Skin epidermis (tissue), 12 donors: ENCODE data around the gene IL17RA.

Experiments
- H3K27ac ChIP-seq, 21 experiments: fragments of 200-600 bp; sonication (generic) in 11 of 21; one replicate each; pipeline ENCODE4 v1.5.0; 2020; ENCODE audit warnings: mild to moderate bottlenecking in 3 of 21, inconsistent platforms in 2 of 21, moderate library complexity in 2 of 21
- H3K4me3 ChIP-seq, 7 experiments: fragments of 200-600 bp; sonication (generic) in 2 of 7; one replicate each; pipeline ENCODE4 v1.5.0; 2020; ENCODE audit warnings: inconsistent platforms in 2 of 7, mild to moderate bottlenecking in 2 of 7, moderate library complexity in 1 of 7

Gene IL17RA

GRCh38 chr22:17117400-17117799 is 32.6 kb downstream of the IL17RA start:
- Histone ChIP-seq H3K27ac (peak overlapping the region in 4 of 21 experiments; percentile 25 to 50 (median 34)), H3K4me3 (no peak overlapping the region)

DNA sequence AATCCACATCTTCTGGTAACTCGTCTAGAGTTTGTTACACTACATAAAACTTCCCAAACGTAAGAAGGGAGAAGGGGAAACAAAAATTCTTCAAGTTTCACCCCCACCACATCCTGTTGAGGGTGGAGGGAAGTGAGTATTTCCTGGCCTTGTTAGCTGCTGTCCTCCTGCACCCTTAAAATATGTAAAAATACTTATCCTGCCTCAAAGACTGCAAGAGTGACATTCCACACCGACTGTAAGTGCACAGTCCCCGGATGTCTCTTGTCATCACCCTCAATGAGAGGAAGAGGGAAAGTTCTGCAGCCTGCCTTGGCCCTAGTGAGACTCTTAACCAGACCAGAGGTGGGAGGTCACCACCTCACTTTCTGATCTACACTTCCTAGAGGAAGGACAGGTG is 33.1 kb downstream of the IL17RA start:
- Histone ChIP-seq H3K27ac (peak overlapping the region in 2 of 21 experiments; percentile 31 to 36), H3K4me3 (no peak overlapping the region)

DNA sequence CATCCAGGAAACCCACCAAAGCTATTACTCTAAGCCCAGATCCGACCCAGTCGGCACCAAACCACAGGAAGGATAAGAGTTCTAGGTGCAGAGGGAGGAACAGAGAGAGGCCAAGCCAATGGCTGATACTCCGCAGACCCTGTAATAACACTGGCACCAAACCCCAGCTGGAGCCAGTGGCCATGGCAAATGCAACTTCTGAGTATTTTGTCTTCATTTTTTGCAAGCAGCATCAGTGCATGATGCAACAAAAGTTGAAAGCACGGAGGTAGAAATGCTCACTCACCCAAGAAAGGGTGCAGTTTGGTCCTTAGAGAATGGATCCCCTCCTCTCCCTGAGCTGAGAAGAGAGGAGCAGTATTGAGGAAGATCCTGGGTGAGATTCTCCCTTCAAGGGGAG is 33.5 kb downstream of the IL17RA start:
- Histone ChIP-seq H3K27ac (peak overlapping the region in 2 of 21 experiments; percentile 31 to 36), H3K4me3 (no peak overlapping the region)

DNA sequence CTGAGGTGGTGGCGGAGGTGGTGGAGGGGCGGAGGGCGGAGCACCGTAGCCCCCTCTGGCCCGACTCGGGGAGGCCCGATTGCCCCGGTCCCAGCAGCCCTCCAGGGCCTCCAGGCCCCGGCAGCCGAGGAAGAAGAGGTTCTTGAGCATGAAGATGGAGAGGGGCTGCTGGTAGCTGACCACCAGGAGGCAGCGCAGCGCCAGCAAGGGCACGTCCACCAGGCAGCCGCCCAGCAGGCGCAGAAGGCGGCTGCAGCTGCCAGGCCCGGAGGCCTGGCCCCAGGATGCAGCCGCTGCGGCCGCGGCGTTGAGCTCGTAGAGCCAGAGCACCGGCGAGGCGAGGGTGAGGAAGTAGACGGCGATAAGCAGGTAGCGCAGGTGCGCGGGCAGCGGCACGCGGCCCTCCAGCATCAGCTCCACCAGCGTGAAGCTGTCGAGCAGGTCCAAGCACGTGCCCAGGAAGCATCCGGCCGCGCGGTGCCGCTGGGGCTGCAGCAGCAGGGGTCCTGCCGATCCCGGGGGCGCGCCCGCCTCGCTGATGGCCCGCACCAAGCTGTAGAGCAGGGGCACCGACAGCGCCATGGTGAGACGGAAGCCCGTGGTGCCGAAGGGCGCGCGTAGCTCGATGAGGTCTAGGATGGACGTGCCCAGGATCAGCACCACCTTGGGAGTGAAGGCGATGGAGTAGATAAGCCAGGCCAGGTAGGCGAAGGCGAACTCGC is 34.8 kb downstream of the IL17RA start:
- no peak overlapping the region for H3K27ac ChIP-seq
- H3K4me3 ChIP-seq: no peak overlapping the region

DNA sequence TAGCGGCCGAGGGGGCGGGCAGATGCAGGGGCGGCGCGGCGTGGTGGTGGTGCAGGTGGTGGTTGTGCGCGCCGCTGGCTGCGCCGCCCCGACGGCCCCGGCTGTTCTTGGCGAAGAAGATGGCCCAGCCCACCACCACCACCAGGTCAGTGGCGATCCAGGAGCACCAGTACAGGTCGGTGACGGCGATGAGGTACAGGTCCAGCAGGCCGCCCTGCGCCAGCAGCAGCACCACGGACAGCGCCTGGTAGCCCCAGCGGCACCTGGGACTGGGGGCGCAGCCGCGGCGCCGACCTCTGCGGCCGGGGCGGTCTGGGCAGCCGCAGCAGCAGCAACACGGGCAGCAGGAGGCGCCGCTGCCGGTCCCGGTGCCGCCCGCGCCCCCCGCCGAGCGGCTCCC is 35.5 kb downstream of the IL17RA start:
- peak overlapping the region in 5 of 7 experiments; percentile 33 to 63 (median 57) for H3K4me3 ChIP-seq
- no peak overlapping the region for H3K27ac ChIP-seq

DNA sequence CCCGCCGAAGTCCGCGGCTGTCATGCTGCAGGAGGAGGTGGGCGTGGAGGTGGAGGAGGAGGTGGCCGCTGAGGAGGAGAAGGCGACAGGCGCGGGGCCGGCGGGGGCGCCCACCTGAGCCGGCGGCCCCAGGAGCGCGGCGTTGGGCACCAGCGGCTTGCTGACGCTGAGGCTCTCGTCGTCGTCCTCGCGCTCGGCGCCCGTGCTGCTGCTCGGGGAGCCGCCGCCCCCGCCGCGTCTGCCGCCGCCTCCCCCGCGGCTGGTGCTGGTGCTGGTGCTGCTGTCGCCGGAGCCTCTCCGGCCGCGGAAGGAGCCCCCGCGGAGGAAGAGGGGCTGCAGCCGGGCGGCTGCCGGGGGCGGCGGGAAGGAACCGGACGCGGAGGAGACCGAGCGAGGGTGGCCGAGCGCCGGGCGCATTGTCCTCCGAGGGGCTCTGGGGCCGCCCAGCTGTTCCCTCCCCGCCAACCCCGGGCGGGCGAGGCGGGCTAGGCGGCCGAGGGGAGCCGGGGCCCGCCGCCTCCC is 36.0 kb downstream of the IL17RA start:
- H3K4me3 ChIP-seq: peak overlapping the region; percentile 33 to 63 (median 45)
- H3K27ac ChIP-seq: peak overlapping the region in 1 of 21 experiments; percentile 30

GRCh38 chr22:17121233-17122195 is 36.7 kb downstream of the IL17RA start, which contains the start of gene TMEM121B:
Gene TMEM121B (minus strand): TSS chr22:17121360. CDS start chr22:17121127, 233 bp downstream.
- Histone ChIP-seq H3K4me3 (peak within 1 kb of the TSS; percentile 33 to 63 (median 45)), H3K27ac (peak within 1 kb of the TSS in 1 of 21 experiments; percentile 30)

DNA sequence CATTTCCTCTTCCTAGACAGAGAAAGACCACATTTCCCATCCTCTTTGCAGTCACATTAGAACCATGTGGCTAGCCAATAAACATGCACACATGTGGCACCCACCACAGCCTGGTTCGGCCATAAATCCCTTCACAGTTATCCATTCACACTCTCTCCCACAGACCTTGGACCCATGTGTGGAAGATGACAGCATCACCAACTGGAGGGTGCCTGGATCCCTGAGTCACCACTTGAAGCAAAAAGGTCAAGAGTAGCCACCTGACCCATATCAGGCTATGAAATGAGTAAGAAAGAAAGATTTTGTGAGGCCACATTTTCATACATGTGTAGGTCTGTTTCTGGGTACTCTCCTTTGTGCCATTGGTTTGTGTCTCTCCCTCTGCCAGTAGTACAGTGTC is 45.4 kb downstream of the IL17RA start:
- H3K27ac ChIP-seq: no peak overlapping the region
- no peak overlapping the region for H3K4me3 ChIP-seq

DNA sequence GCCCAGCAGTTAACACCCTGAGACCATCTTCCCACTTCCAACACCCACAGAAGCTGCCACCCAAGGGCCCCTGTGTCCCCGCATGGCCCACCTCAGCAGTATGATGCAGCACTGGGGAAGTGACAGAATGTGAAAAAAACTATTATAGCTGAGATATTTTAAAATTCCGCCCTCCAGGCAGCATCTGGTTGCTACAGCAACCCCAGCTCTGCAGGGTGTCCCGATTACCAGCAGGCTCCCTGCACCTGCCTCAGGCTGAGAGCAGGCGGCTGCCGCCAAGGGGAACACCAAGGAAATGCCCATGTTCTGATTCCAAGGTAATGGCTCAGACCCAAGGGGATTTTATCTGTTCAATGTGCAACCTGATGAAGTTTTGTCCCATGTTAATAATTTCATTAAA is 46.9 kb downstream of the IL17RA start:
- no peak overlapping the region for H3K27ac ChIP-seq
- no peak overlapping the region for H3K4me3 ChIP-seq

DNA sequence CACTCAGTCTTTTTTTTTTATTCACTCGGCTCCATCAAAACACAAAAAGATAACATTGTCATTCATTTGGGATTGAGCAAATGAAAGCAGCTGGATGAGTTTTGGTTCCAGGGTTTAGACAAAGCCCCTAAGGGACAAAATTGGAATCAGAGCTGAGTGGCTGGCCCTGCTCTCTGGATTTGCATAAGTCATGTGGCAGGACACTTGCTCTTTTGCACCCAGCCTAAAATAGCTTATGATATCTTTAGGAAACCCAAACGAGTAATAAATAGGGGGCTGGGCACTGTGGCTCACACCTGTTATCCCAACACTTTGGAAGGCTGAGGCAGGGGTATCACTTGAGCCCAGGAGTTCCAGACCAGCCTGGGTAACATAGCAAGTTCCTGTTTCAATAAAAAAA is 47.3 kb downstream of the IL17RA start:
- H3K4me3 ChIP-seq: no peak overlapping the region
- no peak overlapping the region for H3K27ac ChIP-seq

DNA sequence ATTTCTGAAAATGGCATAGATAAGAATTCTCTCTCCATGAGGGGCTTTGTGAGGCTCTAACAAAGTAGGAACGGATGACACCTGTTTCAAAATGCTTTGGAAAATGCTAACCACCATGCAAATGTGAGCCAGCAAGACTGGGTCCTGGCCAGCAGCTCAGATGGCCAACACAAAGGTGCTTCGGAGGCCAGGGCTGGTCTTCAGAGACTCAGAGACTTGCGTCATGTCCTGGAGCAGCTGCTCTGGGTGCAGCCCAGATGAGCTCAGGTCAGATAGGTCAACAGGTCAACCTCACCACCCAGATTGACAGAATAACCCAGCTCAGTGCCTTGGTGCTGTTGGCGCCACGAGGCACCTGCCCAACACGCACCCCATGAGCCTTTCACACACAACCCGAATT is 48.3 kb downstream of the IL17RA start:
- no peak overlapping the region for H3K4me3 ChIP-seq
- H3K27ac ChIP-seq: no peak overlapping the region

GRCh38 chr22:17135153-17135760 is 50.5 kb downstream of the IL17RA start:
- Histone ChIP-seq H3K4me3 (no peak overlapping the region), H3K27ac (no peak overlapping the region)

DNA sequence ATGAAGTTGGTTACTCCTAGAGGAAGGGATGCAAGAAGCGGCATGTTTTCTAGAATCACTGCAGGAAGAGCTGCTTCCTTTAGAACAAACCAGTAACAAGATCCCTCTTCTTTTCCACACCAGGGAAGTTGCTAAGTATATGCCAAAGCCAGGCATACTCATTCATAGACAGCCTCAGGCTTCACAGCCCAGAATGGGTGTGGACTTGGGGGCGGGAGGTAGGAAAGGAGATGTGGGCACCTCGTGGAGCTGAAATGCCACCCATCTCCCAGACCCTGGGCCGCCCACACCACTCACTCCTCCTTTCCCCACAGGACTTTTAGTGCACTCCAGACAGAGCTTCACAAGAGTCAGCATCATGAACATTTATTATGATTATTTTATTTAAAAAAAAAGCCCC is 52.4 kb downstream of the IL17RA start:
- Histone ChIP-seq H3K27ac (no peak overlapping the region), H3K4me3 (no peak overlapping the region)

GRCh38 chr22:17137861-17138425 is 53.1 kb downstream of the IL17RA start:
- Histone ChIP-seq H3K27ac (no peak overlapping the region), H3K4me3 (no peak overlapping the region)

DNA sequence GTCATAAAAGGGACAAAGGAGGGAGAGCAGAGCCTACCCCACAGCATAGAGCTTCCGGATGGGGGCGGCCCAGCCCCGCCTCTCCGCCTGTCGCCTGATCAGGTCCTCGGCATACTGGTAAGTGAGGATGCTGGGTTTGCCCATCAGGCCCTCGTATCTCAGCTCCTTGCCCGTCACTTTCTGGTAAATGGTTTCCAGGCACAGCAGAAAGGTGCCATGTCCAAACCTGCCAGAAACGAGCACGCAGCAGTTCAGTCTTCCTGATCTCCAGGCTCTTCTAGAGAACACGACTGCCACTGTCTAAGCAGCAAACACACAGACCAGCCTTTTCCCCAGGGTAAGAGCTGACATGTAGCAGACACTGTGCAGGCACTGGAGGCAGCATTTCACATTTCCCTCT is 53.7 kb downstream of the IL17RA start:
- Histone ChIP-seq H3K27ac (no peak overlapping the region), H3K4me3 (no peak overlapping the region)

DNA sequence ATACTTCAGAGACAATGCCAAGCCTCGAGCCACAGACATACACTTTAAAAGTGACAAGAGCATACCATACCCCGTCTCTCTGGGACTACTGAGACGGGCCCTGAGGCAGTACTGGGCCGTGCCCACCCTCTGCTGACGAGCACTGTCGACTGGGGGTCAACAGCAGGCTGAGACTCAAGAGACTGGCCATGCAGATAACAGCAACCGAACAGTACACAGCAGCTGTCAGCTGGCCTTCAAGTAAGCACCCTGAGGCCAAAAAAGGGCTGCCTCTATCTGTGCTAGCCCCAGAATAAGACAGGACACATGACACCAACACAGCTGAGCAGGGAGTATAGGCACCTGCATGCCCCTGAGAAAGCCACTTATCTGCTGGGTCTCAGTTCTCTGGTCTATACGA is 55.2 kb downstream of the IL17RA start:
- Histone ChIP-seq H3K4me3 (no peak overlapping the region), H3K27ac (no peak overlapping the region)

GRCh38 chr22:17140826-17141766 is 56.3 kb downstream of the IL17RA start:
- Histone ChIP-seq H3K4me3 (no peak overlapping the region), H3K27ac (no peak overlapping the region)

- Histone ChIP-seq H3K27ac (no peak overlapping the region), H3K4me3 (no peak overlapping the region)
Measured at GRCh38 chr22:17143101-17143500, 58.3 kb downstream of the IL17RA start.

DNA sequence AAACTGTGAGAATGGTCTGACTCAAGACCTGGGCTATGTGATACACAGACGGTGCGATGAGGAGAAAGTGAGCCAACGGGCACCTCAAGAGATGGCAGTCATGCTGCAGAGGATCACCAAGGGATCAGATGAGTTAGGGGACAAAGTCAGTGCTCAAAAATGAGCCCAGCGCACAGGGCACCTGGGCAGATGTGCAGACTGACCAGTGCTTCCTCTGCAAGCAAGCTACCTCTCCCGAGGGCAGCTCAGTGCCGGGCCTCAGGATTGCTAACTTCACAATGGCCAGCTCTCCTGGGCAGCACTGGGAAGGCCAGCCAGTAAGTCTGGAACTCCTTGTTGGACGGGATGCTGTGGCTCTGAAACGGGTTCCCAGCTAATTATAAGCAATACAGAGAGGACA is 59.0 kb downstream of the IL17RA start:
- Histone ChIP-seq H3K27ac (no peak overlapping the region), H3K4me3 (no peak overlapping the region)
